Limb (tissue), 2 donors: ENCODE measurements around the gene C4B.

Source experiments
- DNase-seq, 2 donors: peaks; one replicate each; pipeline ENCODE4 v3.0.0-alpha.2; 2016; ENCODE audit errors: extremely low spot score in 2 of 2

The C4B gene

DNA sequence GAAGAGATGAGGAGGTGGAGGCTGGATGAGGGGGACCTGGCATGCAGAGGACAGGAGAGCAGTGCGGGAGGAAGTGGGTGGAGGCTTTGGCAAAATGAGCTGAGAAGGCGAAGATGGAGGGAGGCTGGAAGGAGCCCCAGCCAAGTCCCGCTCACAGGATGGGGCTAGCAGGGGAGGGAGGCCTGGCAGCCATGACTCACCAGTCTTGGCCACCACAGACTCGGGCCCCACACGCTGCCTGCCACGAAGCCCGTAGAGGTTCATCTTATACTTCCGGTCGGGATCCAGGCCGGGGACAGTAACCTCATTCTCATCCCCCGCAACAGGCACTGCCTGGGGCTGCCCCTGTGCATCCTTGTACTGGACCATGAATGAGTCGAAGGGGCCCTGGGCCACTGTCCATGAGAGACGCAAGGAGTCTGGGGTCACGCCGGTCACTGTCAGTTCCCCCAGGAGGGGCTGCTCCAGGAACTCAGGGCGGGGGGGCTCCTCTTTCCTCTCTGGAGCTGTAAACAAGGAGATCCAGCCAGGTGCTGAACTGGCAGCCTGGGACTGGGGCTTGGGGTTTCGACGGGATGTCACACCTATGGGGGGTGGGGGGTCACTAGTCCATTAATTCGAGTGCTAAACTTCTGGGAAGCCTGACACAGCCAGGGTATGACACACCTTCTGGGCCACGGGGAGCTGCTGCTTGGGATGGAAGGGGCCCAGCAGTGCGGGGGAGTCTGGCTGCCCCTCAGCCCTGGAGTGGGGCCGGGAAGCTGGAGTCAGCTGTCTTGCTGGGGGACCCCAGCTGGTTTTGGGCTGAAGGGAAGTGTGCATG lies 66.8 kb downstream of the C4B start:
- no peak for DNase-seq

GRCh38 chr6:32082478-32082877 lies 67.9 kb downstream of the C4B start:
- DNase-seq = no peak

DNA sequence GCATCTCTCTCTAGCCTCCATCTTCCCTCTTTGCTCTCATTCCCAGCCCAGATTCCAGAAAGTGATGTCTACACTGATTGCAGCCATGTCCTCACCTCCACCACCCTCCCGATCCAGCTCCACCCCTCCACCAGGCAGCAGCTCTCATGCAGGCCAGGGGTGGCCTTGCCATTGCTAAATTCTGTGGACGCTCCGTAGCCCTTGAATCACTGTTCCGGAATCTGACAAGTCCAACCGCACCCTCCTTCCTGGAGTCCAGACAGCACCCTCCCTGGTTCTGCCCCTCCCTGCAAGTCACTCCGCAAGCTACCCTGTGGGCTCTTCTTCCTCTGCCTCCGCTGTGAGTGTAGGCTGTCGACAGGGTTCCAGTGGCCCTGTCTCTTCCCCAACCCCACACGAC lies 68.3 kb downstream of the C4B start:
- no peak for DNase-seq

GRCh38 chr6:32083812-32084768 lies 69.5 kb downstream of the C4B start:
- no peak for DNase-seq

- no peak for DNase-seq
Observed at GRCh38 chr6:32084780-32085179, 70.2 kb downstream of the C4B start.
